PC-9 (cell line): ENCODE measurements around the gene ELANE.

ENCODE experiments used
- EZH2 ChIP-seq: fragments of 200-600 bp; sonication (generic); IDR thresholded peaks from 2 replicates; pipeline ENCODE4 v1.8.0; 2017; ENCODE audit warnings: antibody characterized with exemption, low read depth
- TF ChIP-seq, protein P1 (sequence below): fragments of 200-600 bp; sonication (generic); conservative IDR thresholded peaks from 2 replicates; pipeline ENCODE4 v1.6.1; 2017; ENCODE audit warnings: mixed run types, antibody characterized with exemption, mild to moderate bottlenecking, moderate library complexity

DNA sequence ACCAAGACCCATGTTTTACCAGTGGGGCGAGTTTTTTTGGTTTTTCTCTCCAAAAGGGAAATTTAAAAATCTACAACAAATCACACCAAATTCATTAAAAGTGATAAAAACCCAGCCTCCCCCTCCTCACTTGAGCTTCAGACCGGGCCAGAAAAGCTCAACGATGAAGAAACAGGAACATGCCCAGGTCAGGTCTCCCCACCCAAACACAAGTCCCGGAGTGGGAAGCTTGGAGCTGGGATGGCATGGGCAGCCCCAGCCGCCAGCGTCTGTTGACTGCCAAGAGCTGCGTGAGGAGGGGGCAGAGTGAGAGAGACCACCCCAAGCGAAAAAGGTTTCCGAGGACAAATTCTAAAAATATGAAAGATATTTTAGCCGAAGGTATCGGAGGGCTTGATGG lies 44.9 kb downstream of the ELANE start:
- TF ChIP-seq, protein P1, sequence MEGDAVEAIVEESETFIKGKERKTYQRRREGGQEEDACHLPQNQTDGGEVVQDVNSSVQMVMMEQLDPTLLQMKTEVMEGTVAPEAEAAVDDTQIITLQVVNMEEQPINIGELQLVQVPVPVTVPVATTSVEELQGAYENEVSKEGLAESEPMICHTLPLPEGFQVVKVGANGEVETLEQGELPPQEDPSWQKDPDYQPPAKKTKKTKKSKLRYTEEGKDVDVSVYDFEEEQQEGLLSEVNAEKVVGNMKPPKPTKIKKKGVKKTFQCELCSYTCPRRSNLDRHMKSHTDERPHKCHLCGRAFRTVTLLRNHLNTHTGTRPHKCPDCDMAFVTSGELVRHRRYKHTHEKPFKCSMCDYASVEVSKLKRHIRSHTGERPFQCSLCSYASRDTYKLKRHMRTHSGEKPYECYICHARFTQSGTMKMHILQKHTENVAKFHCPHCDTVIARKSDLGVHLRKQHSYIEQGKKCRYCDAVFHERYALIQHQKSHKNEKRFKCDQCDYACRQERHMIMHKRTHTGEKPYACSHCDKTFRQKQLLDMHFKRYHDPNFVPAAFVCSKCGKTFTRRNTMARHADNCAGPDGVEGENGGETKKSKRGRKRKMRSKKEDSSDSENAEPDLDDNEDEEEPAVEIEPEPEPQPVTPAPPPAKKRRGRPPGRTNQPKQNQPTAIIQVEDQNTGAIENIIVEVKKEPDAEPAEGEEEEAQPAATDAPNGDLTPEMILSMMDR = no peak
- no peak for TF ChIP-seq EZH2
